Tibial nerve (tissue), 4 donors: Measurements from ENCODE around the gene PNLIPRP3. TPM values are rescaled to one million over a fixed set of nuclear protein-coding genes. Genes with fewer than 3 reads are reported as not detected.

Experiments
- DNase-seq, 2 donors: peaks; one replicate each; pipeline ENCODE4 v3.0.0-alpha.2; 2019; ENCODE audit warnings: low spot score in 2 of 2
- H3K27ac ChIP-seq, 4 donors: fragments of 200-600 bp; sonication (generic) in 3 of 4; one replicate each; pipeline ENCODE4 v1.5.1; 2017 to 2019; ENCODE audit warnings: mild to moderate bottlenecking in 1 of 4
- H3K27me3 ChIP-seq, 2 donors: fragments of 200-600 bp; sonication (generic) in 1 of 2; one replicate each; pipeline versions ENCODE4 v1.5.1 to v1.6.0; 2017 to 2019
- H3K36me3 ChIP-seq, 3 donors: fragments of 200-600 bp; sonication (generic); one replicate each; pipeline ENCODE4 v1.5.1; 2018 to 2019
- H3K4me1 ChIP-seq, 4 donors: fragments of 200-600 bp; sonication (generic) in 3 of 4; one replicate each; pipeline ENCODE4 v1.5.1; 2017 to 2019
- H3K4me3 ChIP-seq, 4 donors: fragments of 200-600 bp; sonication (generic) in 3 of 4; one replicate each; pipeline ENCODE4 v1.5.1; 2017 to 2019; ENCODE audit warnings: mild to moderate bottlenecking in 1 of 4, moderate library complexity in 1 of 4
- H3K9me3 ChIP-seq, 4 donors: fragments of 200-600 bp; sonication (generic) in 3 of 4; one replicate each; pipeline ENCODE4 v1.5.1; 2017 to 2019
- EP300 ChIP-seq, 2 donors: sonication (generic); formaldehyde crosslinking; IDR thresholded peaks; one replicate each; pipeline ENCODE4 v1.6.1; 2017; ENCODE audit warnings: antibody characterized with exemption in 2 of 2, mild to moderate bottlenecking in 1 of 2
- POLR2A ChIP-seq, 2 donors: fragments of 450-650 bp; IDR thresholded peaks; one replicate each; pipeline ENCODE4 v1.6.1; 2017; ENCODE audit warnings: antibody characterized with exemption in 2 of 2, mild to moderate bottlenecking in 2 of 2, moderate library complexity in 2 of 2
- WGBS, 2 donors: methylation state at CpG; one replicate each; pipeline ENCODE4 v1.1.5; 2018; 5-methylcytosine and 5-hydroxymethylcytosine counted together
- total RNA-seq, 4 donors: library from RNA; depleted of rRNA; stranded (reverse); fragments of >200 nt; gene quantifications; one replicate each; pipeline ENCODE4 v1.1.0, GENCODE V29; 2016
- TF ChIP-seq, protein P1 (sequence below), 5 experiments: fragments of 200-600 bp in 3 of 5; fragments of 450-650 bp in 2 of 5; sonication (generic) in 3 of 5; IDR thresholded peaks; one replicate each; pipeline ENCODE4 v1.5.1; 2016 to 2019; ENCODE audit warnings: antibody characterized with exemption in 5 of 5, mild to moderate bottlenecking in 3 of 5, moderate library complexity in 2 of 5

Gene PNLIPRP3
- total RNA-seq, 4 donors from 2014 or later, result not detected

DNA sequence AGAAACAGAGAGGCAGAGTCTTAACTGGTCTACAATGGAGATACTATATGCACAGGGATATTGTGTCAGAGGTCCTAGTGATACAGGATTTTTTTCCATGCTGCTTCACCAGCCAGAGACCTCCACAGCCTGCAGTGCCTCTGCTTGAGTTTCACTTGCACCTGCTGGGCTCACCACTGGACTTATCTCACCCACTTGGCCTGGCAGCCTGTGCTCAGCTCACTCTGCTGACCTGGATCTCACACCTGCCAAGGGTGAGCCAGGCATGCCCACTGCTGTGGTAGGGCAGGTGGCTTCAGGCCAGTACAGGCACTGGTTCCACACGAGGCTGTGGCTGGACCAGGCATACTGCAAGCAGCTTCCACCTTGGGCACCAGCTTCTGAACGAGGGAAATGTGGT lies 36.6 kb downstream of the PNLIPRP3 start:
- Histone ChIP-seq H3K27ac (no peak overlapping the region), H3K27me3 (no peaks in the 10 kb centered on the region), H3K4me1 (no peaks in the 10 kb centered on the region), H3K36me3 (no peaks in the 10 kb centered on the region), H3K4me3 (no peak overlapping the region), H3K9me3 (no peaks in the 10 kb centered on the region)
- no peak for DNase-seq
- 32 to 37% methylated on average over 2 of the region's 2 CpGs for WGBS, 2 donors
- no peak for TF ChIP-seq EP300 (IDR thresholded peaks at IDR 0.05)
- TF ChIP-seq, protein P1, sequence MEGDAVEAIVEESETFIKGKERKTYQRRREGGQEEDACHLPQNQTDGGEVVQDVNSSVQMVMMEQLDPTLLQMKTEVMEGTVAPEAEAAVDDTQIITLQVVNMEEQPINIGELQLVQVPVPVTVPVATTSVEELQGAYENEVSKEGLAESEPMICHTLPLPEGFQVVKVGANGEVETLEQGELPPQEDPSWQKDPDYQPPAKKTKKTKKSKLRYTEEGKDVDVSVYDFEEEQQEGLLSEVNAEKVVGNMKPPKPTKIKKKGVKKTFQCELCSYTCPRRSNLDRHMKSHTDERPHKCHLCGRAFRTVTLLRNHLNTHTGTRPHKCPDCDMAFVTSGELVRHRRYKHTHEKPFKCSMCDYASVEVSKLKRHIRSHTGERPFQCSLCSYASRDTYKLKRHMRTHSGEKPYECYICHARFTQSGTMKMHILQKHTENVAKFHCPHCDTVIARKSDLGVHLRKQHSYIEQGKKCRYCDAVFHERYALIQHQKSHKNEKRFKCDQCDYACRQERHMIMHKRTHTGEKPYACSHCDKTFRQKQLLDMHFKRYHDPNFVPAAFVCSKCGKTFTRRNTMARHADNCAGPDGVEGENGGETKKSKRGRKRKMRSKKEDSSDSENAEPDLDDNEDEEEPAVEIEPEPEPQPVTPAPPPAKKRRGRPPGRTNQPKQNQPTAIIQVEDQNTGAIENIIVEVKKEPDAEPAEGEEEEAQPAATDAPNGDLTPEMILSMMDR (IDR thresholded peaks at IDR 0.05), result no peak
- no peak for TF ChIP-seq POLR2A (IDR thresholded peaks at IDR 0.05)

DNA sequence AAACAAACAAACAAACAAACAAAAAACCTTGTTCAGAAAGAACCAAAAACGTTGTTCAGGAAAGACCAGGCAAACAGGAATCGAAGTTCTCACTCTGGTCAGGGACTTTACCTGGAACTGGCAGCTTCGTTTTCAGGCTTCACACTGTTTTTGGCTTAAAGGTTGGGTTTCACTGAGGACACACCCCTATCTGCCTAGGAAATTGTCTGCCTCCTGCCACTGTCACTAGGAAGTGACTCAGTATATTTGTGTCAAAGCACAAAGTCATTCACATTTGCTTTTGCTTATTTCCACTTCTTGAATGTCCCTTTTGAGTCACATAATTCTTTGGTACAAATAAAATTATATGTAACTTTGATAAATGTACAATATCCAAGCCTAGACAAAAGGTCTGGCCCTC lies 37.9 kb downstream of the PNLIPRP3 start:
- TF ChIP-seq, protein P1 (IDR thresholded peaks at IDR 0.05), result no peak
- TF ChIP-seq POLR2A (IDR thresholded peaks at IDR 0.05) (no peak), EP300 (IDR thresholded peaks at IDR 0.05) (no peak)
- no peak for DNase-seq
- Histone ChIP-seq H3K9me3 (no peaks in the 10 kb centered on the region), H3K27ac (no peak overlapping the region), H3K4me3 (no peak overlapping the region), H3K36me3 (no peaks in the 10 kb centered on the region), H3K27me3 (no peaks in the 10 kb centered on the region), H3K4me1 (no peaks in the 10 kb centered on the region)
- WGBS, 2 donors, result 61 to 68% methylated on average over 3 of the region's 3 CpGs

DNA sequence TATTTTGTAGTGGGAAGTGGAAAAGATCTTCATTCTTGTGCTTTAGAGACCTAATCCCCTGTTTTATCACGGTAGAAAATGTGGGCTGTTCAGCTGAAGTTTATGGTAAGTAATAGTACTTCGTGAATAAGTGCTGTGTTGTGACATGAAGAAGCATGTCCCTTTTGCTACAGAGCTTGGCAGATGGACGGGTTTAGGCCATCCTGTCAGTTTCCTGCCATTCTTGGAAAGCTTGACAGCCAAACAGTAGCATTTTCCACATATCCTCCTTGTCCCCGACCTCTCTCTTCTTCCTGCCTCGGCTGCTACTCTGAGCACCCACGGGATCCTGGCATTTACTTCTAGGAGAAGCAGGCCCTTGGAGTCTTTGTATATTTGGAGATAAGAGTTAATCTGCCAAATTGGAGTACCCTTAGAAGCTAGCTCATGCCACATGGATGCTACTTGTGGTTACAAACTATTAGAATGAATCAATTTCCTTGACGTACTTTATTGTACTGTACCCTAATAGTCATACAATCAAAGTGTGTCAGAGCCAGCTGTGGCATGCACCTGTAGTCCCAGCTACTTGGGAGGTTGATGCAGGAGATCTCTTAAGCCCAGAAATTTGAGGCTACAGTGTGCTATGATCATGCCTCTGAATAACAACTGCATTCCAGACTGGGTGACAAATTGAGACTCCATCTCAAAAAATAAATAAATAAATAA lies 39.2 kb downstream of the PNLIPRP3 start:
- no peaks in the 10 kb centered on the region for H3K36me3 ChIP-seq
- WGBS, 2 donors, result 59 to 65% methylated on average over 7 of the region's 7 CpGs
- H3K4me1 ChIP-seq, result no peaks in the 10 kb centered on the region
- no peak overlapping the region for H3K4me3 ChIP-seq
- TF ChIP-seq POLR2A (IDR thresholded peaks at IDR 0.05), result no peak
- TF ChIP-seq, protein P1 (IDR thresholded peaks at IDR 0.05), result no peak
- no peak for TF ChIP-seq EP300 (IDR thresholded peaks at IDR 0.05)
- H3K9me3 ChIP-seq, result no peaks in the 10 kb centered on the region
- H3K27ac ChIP-seq, result no peak overlapping the region
- H3K27me3 ChIP-seq, result no peaks in the 10 kb centered on the region
- DNase-seq, result no peak

DNA sequence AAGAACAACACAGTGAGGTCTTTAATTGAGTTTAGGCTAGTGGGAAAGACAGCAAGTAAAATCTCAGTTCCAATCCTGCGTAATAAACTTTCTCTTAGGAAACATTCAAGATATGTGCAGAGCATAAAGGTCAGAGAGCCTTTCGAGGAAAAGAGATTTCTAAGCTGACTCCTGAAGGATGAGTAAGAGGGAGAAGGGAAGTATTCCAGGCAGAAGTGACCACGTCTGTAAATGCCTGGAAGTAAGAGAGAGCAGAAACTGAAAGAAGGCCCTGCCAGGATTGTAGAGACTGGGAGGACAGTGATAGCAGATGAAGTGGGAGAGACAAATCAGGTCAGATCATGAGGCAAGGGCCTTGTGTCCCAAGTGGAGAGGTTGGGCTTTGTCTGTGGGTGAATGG lies 41.8 kb downstream of the PNLIPRP3 start:
- TF ChIP-seq, protein P1 (IDR thresholded peaks at IDR 0.05), result no peak
- TF ChIP-seq POLR2A (IDR thresholded peaks at IDR 0.05) (no peak), EP300 (IDR thresholded peaks at IDR 0.05) (no peak)
- no peak for DNase-seq
- Histone ChIP-seq H3K4me3 (no peak overlapping the region), H3K36me3 (no peaks in the 10 kb centered on the region), H3K27me3 (no peaks in the 10 kb centered on the region), H3K4me1 (no peaks in the 10 kb centered on the region), H3K27ac (no peak overlapping the region), H3K9me3 (no peaks in the 10 kb centered on the region)
- 34 to 46% methylated on average over 3 of the region's 3 CpGs for WGBS, 2 donors

DNA sequence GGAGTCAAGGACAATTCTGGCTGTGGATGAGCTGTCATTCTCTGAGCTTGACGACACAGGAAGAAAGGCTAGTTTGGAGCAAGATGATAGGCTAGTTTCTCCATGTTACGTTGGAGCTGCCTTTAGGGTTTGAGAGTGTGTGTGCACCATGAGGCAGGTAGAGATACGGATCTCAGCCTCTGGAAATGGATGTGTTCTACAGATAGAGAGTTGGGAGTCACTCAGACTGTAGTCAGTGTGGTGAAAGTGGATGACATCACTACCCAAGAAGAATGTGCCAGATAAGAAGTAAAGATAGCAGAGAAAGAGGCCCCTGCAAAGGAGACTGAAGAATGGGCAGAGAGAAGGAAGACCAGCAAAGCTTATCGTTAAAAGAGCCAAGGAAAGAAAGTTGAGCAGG lies 42.4 kb downstream of the PNLIPRP3 start:
- H3K27ac ChIP-seq, result no peak overlapping the region
- no peaks in the 10 kb centered on the region for H3K36me3 ChIP-seq
- H3K4me1 ChIP-seq, result no peaks in the 10 kb centered on the region
- H3K4me3 ChIP-seq, result no peak overlapping the region
- WGBS, 2 donors, result 83 to 91% methylated on average over 4 of the region's 4 CpGs
- TF ChIP-seq, protein P1 (IDR thresholded peaks at IDR 0.05), result no peak
- TF ChIP-seq EP300 (IDR thresholded peaks at IDR 0.05) (no peak), POLR2A (IDR thresholded peaks at IDR 0.05) (no peak)
- no peaks in the 10 kb centered on the region for H3K9me3 ChIP-seq
- H3K27me3 ChIP-seq, result no peaks in the 10 kb centered on the region
- DNase-seq, result no peak
